Mesenchymal stem cell (in vitro differentiated cells and primary cell): ENCODE results near the gene GULP1.

Experiments
- DNase-seq: peaks from one replicate; pipeline ENCODE4 v3.0.0-alpha.2; 2013
- H2AFZ ChIP-seq: one replicate; pipeline ENCODE4 v1.6.1; 2013; ENCODE audit warnings: low read depth, mild to moderate bottlenecking, control low read depth, inconsistent platforms, low read length, moderate library complexity
- H2AK5ac ChIP-seq: 2 replicates; pipeline ENCODE4 v1.6.1; 2013; ENCODE audit warnings: low read length, moderate library complexity, mild to moderate bottlenecking, inconsistent platforms; ENCODE audit not compliant: severe bottlenecking
- H2BK120ac ChIP-seq: one replicate; pipeline ENCODE4 v1.6.1; 2013; ENCODE audit warnings: low read depth, mild to moderate bottlenecking, inconsistent platforms, low read length, moderate library complexity
- H2BK12ac ChIP-seq, 2 experiments: one replicate each; pipeline ENCODE4 v1.6.1; 2013; ENCODE audit warnings: inconsistent platforms in 2 of 2, low read length in 2 of 2, mild to moderate bottlenecking in 2 of 2, moderate library complexity in 2 of 2, control low read depth in 1 of 2
- H2BK15ac ChIP-seq: one replicate; pipeline ENCODE4 v1.6.1; 2013; ENCODE audit warnings: mild to moderate bottlenecking, low read depth, inconsistent platforms; ENCODE audit not compliant: poor library complexity, severe bottlenecking
- H2BK5ac ChIP-seq: 2 replicates; pipeline ENCODE4 v1.6.1; 2013; ENCODE audit warnings: low read depth, mild to moderate bottlenecking, low read length, control low read depth, inconsistent platforms; ENCODE audit not compliant: poor library complexity, severe bottlenecking
- H3K14ac ChIP-seq, 2 experiments: one replicate each; pipeline ENCODE4 v1.6.1; 2013; ENCODE audit warnings: inconsistent platforms in 2 of 2, low read length in 2 of 2, control low read depth in 1 of 2, mild to moderate bottlenecking in 1 of 2, moderate library complexity in 1 of 2
- H3K18ac ChIP-seq, 2 experiments: one replicate each; pipeline ENCODE4 v1.6.1; 2013; ENCODE audit warnings: inconsistent platforms in 2 of 2, low read length in 2 of 2, control low read depth in 1 of 2, low read depth in 1 of 2, mild to moderate bottlenecking in 1 of 2
- H3K23ac ChIP-seq, 2 experiments: one replicate each; pipeline ENCODE4 v1.6.1; 2013; ENCODE audit warnings: inconsistent platforms in 2 of 2, low read length in 2 of 2, mild to moderate bottlenecking in 2 of 2, moderate library complexity in 2 of 2, control low read depth in 1 of 2
- H3K27ac ChIP-seq: 2 replicates; pipeline ENCODE4 v1.5.1; 2013; ENCODE audit warnings: mild to moderate bottlenecking, moderate library complexity, low read length, control low read depth, inconsistent platforms; ENCODE audit not compliant: poor library complexity, severe bottlenecking
- H3K27me3 ChIP-seq, 2 experiments: 2 replicates each; pipeline versions ENCODE4 v1.6.1 to v1.7.0; 2013; ENCODE audit warnings: low read length in 2 of 2, mild to moderate bottlenecking in 2 of 2, moderate library complexity in 2 of 2, control low read depth in 1 of 2, inconsistent platforms in 1 of 2; ENCODE audit not compliant: control insufficient read depth in 1 of 2, insufficient read depth in 1 of 2
- H3K36me3 ChIP-seq, 2 experiments: 2 replicates each; pipeline versions ENCODE4 v1.6.1 to v1.7.0; 2013; ENCODE audit warnings: low read length in 2 of 2, control low read depth in 1 of 2, inconsistent platforms in 1 of 2, low read depth in 1 of 2, mild to moderate bottlenecking in 1 of 2; ENCODE audit not compliant: insufficient read depth in 2 of 2, control insufficient read depth in 1 of 2
- H3K4ac ChIP-seq, 2 experiments: one replicate each; pipeline ENCODE4 v1.6.1; 2013; ENCODE audit warnings: inconsistent platforms in 2 of 2, low read length in 2 of 2, mild to moderate bottlenecking in 2 of 2, moderate library complexity in 2 of 2, control low read depth in 1 of 2, low read depth in 1 of 2
- H3K4me1 ChIP-seq: 2 replicates; pipeline ENCODE4 v1.6.1; 2013; ENCODE audit warnings: low read depth, low read length, control low read depth; ENCODE audit not compliant: control insufficient read depth, insufficient read depth
- H3K4me2 ChIP-seq: 2 replicates; pipeline ENCODE4 v1.6.1; 2013; ENCODE audit warnings: low read length, mild to moderate bottlenecking, inconsistent platforms; ENCODE audit not compliant: poor library complexity, severe bottlenecking
- H3K4me3 ChIP-seq, 2 experiments: 2 replicates each; pipeline versions ENCODE4 v1.5.1 to v1.7.0; 2013; ENCODE audit warnings: low read length in 2 of 2, mild to moderate bottlenecking in 2 of 2, control low read depth in 1 of 2, low read depth in 1 of 2; ENCODE audit not compliant: insufficient read depth in 1 of 2
- H3K79me1 ChIP-seq: replicated peaks from 2 replicates; pipeline ENCODE4 v1.6.1; 2013; ENCODE audit warnings: mild to moderate bottlenecking, control low read depth, low read length, inconsistent platforms; ENCODE audit not compliant: poor library complexity, severe bottlenecking
- H3K9ac ChIP-seq: 2 replicates; pipeline ENCODE4 v1.7.0; 2013; ENCODE audit warnings: mild to moderate bottlenecking, low read length, moderate library complexity
- H3K9me3 ChIP-seq: 2 replicates; pipeline ENCODE4 v1.7.0; 2013; ENCODE audit warnings: mild to moderate bottlenecking, low read length; ENCODE audit not compliant: control insufficient read depth
- H4K8ac ChIP-seq: one replicate; pipeline ENCODE4 v1.6.1; 2013; ENCODE audit warnings: inconsistent platforms, mild to moderate bottlenecking, low read length, moderate library complexity
- H4K91ac ChIP-seq: one replicate; pipeline ENCODE4 v1.6.1; 2013; ENCODE audit warnings: mild to moderate bottlenecking, low read length, inconsistent platforms
- WGBS: methylation state at CpG from one replicate; pipeline ENCODE4 v1.1.7; 2013; ENCODE audit warnings: mixed read lengths; 5-methylcytosine and 5-hydroxymethylcytosine counted together

GULP1 gene

GRCh38 chr2:188576006-188576405, 284.3 kb downstream of the GULP1 start:
- H3K4me1 ChIP-seq, result no peaks in the 10 kb centered on the region
- no peaks in the 10 kb centered on the region for H3K27me3 ChIP-seq
- no peaks in the 10 kb centered on the region for H3K36me3 ChIP-seq
- H3K14ac ChIP-seq, result no peak overlapping the region
- no peak overlapping the region for H3K4ac ChIP-seq
- no peak overlapping the region for H2BK15ac ChIP-seq
- no peak overlapping the region for H4K91ac ChIP-seq
- WGBS, result 100% methylated on average over 2 of the region's 2 CpGs
- H3K4me3 ChIP-seq, result no peak overlapping the region
- H3K9ac ChIP-seq, result peak overlapping the region; percentile 63
- no peak overlapping the region for H3K27ac ChIP-seq
- DNase-seq, result no peak
- no peak overlapping the region for H3K18ac ChIP-seq
- no peak overlapping the region for H2AK5ac ChIP-seq
- H4K8ac ChIP-seq, result no peak overlapping the region
- no peak overlapping the region for H2AFZ ChIP-seq
- H2BK120ac ChIP-seq, result no peak overlapping the region
- no peak overlapping the region for H2BK12ac ChIP-seq
- no peaks in the 10 kb centered on the region for H3K9me3 ChIP-seq
- no peak overlapping the region for H2BK5ac ChIP-seq
- H3K23ac ChIP-seq, result no peak overlapping the region
- no peak overlapping the region for H3K4me2 ChIP-seq
- H3K79me1 ChIP-seq, result no peaks in the 10 kb centered on the region

GRCh38 chr2:188576651-188577050, 285.0 kb downstream of the GULP1 start:
- H4K91ac ChIP-seq, result no peak overlapping the region
- no peak overlapping the region for H2BK15ac ChIP-seq
- H3K27me3 ChIP-seq, result no peaks in the 10 kb centered on the region
- no peak overlapping the region for H2BK120ac ChIP-seq
- no peak overlapping the region for H3K27ac ChIP-seq
- 100% methylated on average over 1 of the region's 1 CpG for WGBS
- H3K18ac ChIP-seq, result no peak overlapping the region
- H3K79me1 ChIP-seq, result no peaks in the 10 kb centered on the region
- DNase-seq, result no peak
- no peaks in the 10 kb centered on the region for H3K36me3 ChIP-seq
- H3K4me3 ChIP-seq, result peak overlapping the region in 1 of 2 experiments; percentile 34
- no peak overlapping the region for H2AK5ac ChIP-seq
- H3K14ac ChIP-seq, result no peak overlapping the region
- H2BK5ac ChIP-seq, result no peak overlapping the region
- H4K8ac ChIP-seq, result no peak overlapping the region
- peak overlapping the region; percentile 63 for H3K9ac ChIP-seq
- no peak overlapping the region for H2AFZ ChIP-seq
- no peak overlapping the region for H3K4ac ChIP-seq
- H3K4me2 ChIP-seq, result no peak overlapping the region
- no peaks in the 10 kb centered on the region for H3K4me1 ChIP-seq
- no peak overlapping the region for H2BK12ac ChIP-seq
- H3K23ac ChIP-seq, result no peak overlapping the region
- no peaks in the 10 kb centered on the region for H3K9me3 ChIP-seq

GRCh38 chr2:188577231-188577630, 285.6 kb downstream of the GULP1 start:
- H2BK15ac ChIP-seq, result no peak overlapping the region
- H3K79me1 ChIP-seq, result no peaks in the 10 kb centered on the region
- H2BK5ac ChIP-seq, result no peak overlapping the region
- no peak overlapping the region for H2AFZ ChIP-seq
- H3K18ac ChIP-seq, result no peak overlapping the region
- no peak overlapping the region for H3K4me2 ChIP-seq
- no peak overlapping the region for H2BK12ac ChIP-seq
- no peak overlapping the region for H2BK120ac ChIP-seq
- H3K4ac ChIP-seq, result no peak overlapping the region
- no peaks in the 10 kb centered on the region for H3K9me3 ChIP-seq
- H3K9ac ChIP-seq, result peak overlapping the region; percentile 63
- no peaks in the 10 kb centered on the region for H3K27me3 ChIP-seq
- DNase-seq, result peak; percentile 18
- H3K27ac ChIP-seq, result no peak overlapping the region
- no peak overlapping the region for H2AK5ac ChIP-seq
- no peak overlapping the region for H4K91ac ChIP-seq
- H3K4me3 ChIP-seq, result peak overlapping the region in 1 of 2 experiments; percentile 34
- no peak overlapping the region for H3K23ac ChIP-seq
- H3K36me3 ChIP-seq, result no peaks in the 10 kb centered on the region
- no peak overlapping the region for H4K8ac ChIP-seq
- WGBS, result 100% methylated on average over 1 of the region's 2 CpGs
- no peaks in the 10 kb centered on the region for H3K4me1 ChIP-seq
- H3K14ac ChIP-seq, result no peak overlapping the region

GRCh38 chr2:188580738-188581137, 289.1 kb downstream of the GULP1 start:
- Histone ChIP-seq H3K4me3 (no peak overlapping the region), H4K8ac (no peak overlapping the region), H3K9me3 (no peaks in the 10 kb centered on the region), H3K18ac (no peak overlapping the region), H3K79me1 (no peaks in the 10 kb centered on the region), H3K27me3 (no peaks in the 10 kb centered on the region), H2AFZ (no peak overlapping the region), H3K23ac (no peak overlapping the region), H2BK120ac (no peak overlapping the region), H3K9ac (no peak overlapping the region), H2BK12ac (no peak overlapping the region), H3K4me2 (no peak overlapping the region), H3K36me3 (peaks cover 0 to 5% of the 10 kb centered on the region in 2 experiments), H3K27ac (no peak overlapping the region), H4K91ac (no peak overlapping the region), H3K4me1 (no peaks in the 10 kb centered on the region), H2BK15ac (no peak overlapping the region), H2AK5ac (no peak overlapping the region), H2BK5ac (no peak overlapping the region), H3K14ac (no peak overlapping the region), H3K4ac (no peak overlapping the region)
- 96% methylated on average over 5 of the region's 5 CpGs for WGBS
- no peak for DNase-seq
